ENCODE data around the gene IMMP2L. TPM values are rescaled to one million over a fixed set of nuclear protein-coding genes. Genes with fewer than 3 reads are reported as not detected.
"Not testable (repeated sequence)": the region's sequence is repeated elsewhere in the genome, so short reads cannot be mapped to it uniquely, and the experiment has no call there.

The IMMP2L gene
- total RNA-seq, 1 experiment from 2014 or later: 8.8 TPM

- BruUV-seq (replicated peaks); DNase-seq (ENCODE audit: low read depth, low spot score); H3K4me3 ChIP-seq (ENCODE audit: low read depth in 2 of 2, low read length in 2 of 2); H3K4me1 ChIP-seq (ENCODE audit: control insufficient read depth, insufficient read depth, low read length); intact Hi-C loops (cut with micrococcal nuclease; ENCODE audit: unreplicated experiment); POLR2A ChIA-PET; in situ Hi-C loops (cut with HindIII; ENCODE audit: low pct_unique_long_range_greater_than_20kb, low sequenced_read_pairs); H3K27ac ChIP-seq (ENCODE audit: low read length); H3K27me3 ChIP-seq (ENCODE audit: control insufficient read depth, insufficient read depth, low read length); ATAC-seq; H3K9me3 ChIP-seq (ENCODE audit: control insufficient read depth, insufficient read depth, low read depth, low read length); CTCF ChIA-PET; H3K36me3 ChIP-seq (ENCODE audit: control insufficient read depth, insufficient read depth, low read length): not testable (repeated sequence)
These were observed 18.9 kb upstream of the IMMP2L start for GRCh38 chr7:111581207-111581606.

GRCh38 chr7:111578754-111579153 is 16.5 kb upstream of the IMMP2L start:
- intact Hi-C loops (cut with micrococcal nuclease; ENCODE audit: unreplicated experiment): no loop called here
- Histone ChIP-seq H3K27ac (ENCODE audit: low read length) (no peak overlapping the region), H3K27me3 (ENCODE audit: control insufficient read depth, insufficient read depth, low read length) (no peaks in the 10 kb centered on the region), H3K4me3 (ENCODE audit: low read depth in 2 of 2, low read length in 2 of 2) (no peak overlapping the region), H3K4me1 (ENCODE audit: control insufficient read depth, insufficient read depth, low read length) (no peaks in the 10 kb centered on the region), H3K36me3 (ENCODE audit: control insufficient read depth, insufficient read depth, low read length) (no peaks in the 10 kb centered on the region), H3K9me3 (ENCODE audit: control insufficient read depth, insufficient read depth, low read depth, low read length) (no peaks in the 10 kb centered on the region)
- ChIA-PET CTCF (no interaction called here), POLR2A (no interaction called here)
- BruUV-seq (replicated peaks): no TSS peak
- in situ Hi-C loops (cut with HindIII; ENCODE audit: low pct_unique_long_range_greater_than_20kb, low sequenced_read_pairs): no loop called here
- no peak for TF ChIP-seq CTCF (IDR thresholded peaks at IDR 0.05)
- TF ChIP-seq POLR2AphosphoS5 (IDR thresholded peaks at IDR 0.05; ENCODE audit: low read depth, low read length): no peak
- no peak for TF ChIP-seq TCF7L2 (IDR thresholded peaks at IDR 0.05; ENCODE audit: low read depth, low read length)
- no peak for TF ChIP-seq REST (IDR thresholded peaks at IDR 0.05; ENCODE audit: insufficient read depth in 1 of 2, low read depth in 2 of 2, low read length in 1 of 2)
- no peak for TF ChIP-seq SIN3A (IDR thresholded peaks at IDR 0.05; ENCODE audit: borderline replicate concordance, insufficient read depth, low read depth, low read length)
- ATAC-seq (no peak), DNase-seq (ENCODE audit: low read depth, low spot score) (no peak)

GRCh38 chr7:111571720-111572119 is 9.4 kb upstream of the IMMP2L start:
- BruUV-seq (replicated peaks): no TSS peak
- no peaks in the 10 kb centered on the region for H3K4me1 ChIP-seq (ENCODE audit: control insufficient read depth, insufficient read depth, low read length)
- intact Hi-C loops (cut with micrococcal nuclease; ENCODE audit: unreplicated experiment) (no loop called here), in situ Hi-C loops (cut with HindIII; ENCODE audit: low pct_unique_long_range_greater_than_20kb, low sequenced_read_pairs) (no loop called here)
- no peaks in the 10 kb centered on the region for H3K36me3 ChIP-seq (ENCODE audit: control insufficient read depth, insufficient read depth, low read length)
- POLR2A ChIA-PET: no interaction called here
- no peak overlapping the region for H3K27ac ChIP-seq (ENCODE audit: low read length)
- H3K27me3 ChIP-seq (ENCODE audit: control insufficient read depth, insufficient read depth, low read length): no peaks in the 10 kb centered on the region
- no peak overlapping the region for H3K4me3 ChIP-seq (ENCODE audit: low read depth in 2 of 2, low read length in 2 of 2)
- CTCF ChIA-PET: no interaction called here
- 0 out of 2 replicates have a peak, but pooled peaks cover 6% of the 10 kb centered on the region for H3K9me3 ChIP-seq (ENCODE audit: control insufficient read depth, insufficient read depth, low read depth, low read length)
- no peak for ATAC-seq
- no peak for DNase-seq (ENCODE audit: low read depth, low spot score)
- no peak for TF ChIP-seq CTCF (IDR thresholded peaks at IDR 0.05)
